Omental fat pad (tissue), 4 donors: ENCODE measurements around the gene PTH2. TPM values are rescaled to one million over a fixed set of nuclear protein-coding genes. Genes with fewer than 3 reads are reported as not detected.

Experiments
- ATAC-seq: fragments of 150-250 bp; one replicate; pipeline ENCODE4 v1.9.1; 2016; ENCODE audit warnings: mild to moderate bottlenecking, moderate library complexity; ENCODE audit not compliant: low FRiP score
- DNase-seq: peaks from one replicate; pipeline ENCODE4 v3.0.0-alpha.2; 2019; ENCODE audit warnings: low spot score
- CTCF ChIP-seq, 3 donors: fragments of 450-650 bp; IDR thresholded peaks; one replicate each; pipeline ENCODE4 v1.5.1; 2016 to 2017; ENCODE audit warnings: antibody characterized with exemption in 3 of 3, mild to moderate bottlenecking in 3 of 3, moderate library complexity in 2 of 3
- total RNA-seq, 4 donors: library from RNA; depleted of rRNA; stranded (reverse); fragments of >200 nt; gene quantifications; one replicate each; pipeline ENCODE4 v1.1.0, GENCODE V29; 2016

Gene PTH2
- total RNA-seq, 4 donors from 2014 or later, result not detected

GRCh38 chr19:49409441-49410029, 13.7 kb downstream of the PTH2 start:
- ATAC-seq (no peak), DNase-seq (no peak)
- TF ChIP-seq CTCF (IDR thresholded peaks at IDR 0.05), result no peak

- TF ChIP-seq CTCF (IDR thresholded peaks at IDR 0.05), result no peak
- no peak for ATAC-seq
- DNase-seq, result no peak
Measured at GRCh38 chr19:49408816-49409440, 14.3 kb downstream of the PTH2 start.

GRCh38 chr19:49407482-49408015, 15.7 kb downstream of the PTH2 start:
- ATAC-seq (no peak), DNase-seq (no peak)

GRCh38 chr19:49407079-49407478, 16.2 kb downstream of the PTH2 start:
- DNase-seq, result no peak
- ATAC-seq, result no peak
- no peak for TF ChIP-seq CTCF (IDR thresholded peaks at IDR 0.05)

More at GRCh38 chr19:49407482-49408015, 15.7 kb downstream of the PTH2 start:
- TF ChIP-seq CTCF (IDR thresholded peaks at IDR 0.05), result no peak

GRCh38 chr19:49403404-49404187, 19.6 kb downstream of the PTH2 start:
- ATAC-seq (no peak), DNase-seq (no peak)
- TF ChIP-seq CTCF (IDR thresholded peaks at IDR 0.05), result no peak

- TF ChIP-seq CTCF (IDR thresholded peaks at IDR 0.05), result no peak
- no peak for ATAC-seq
- DNase-seq, result no peak
Measured at GRCh38 chr19:49400029-49400428, 23.2 kb downstream of the PTH2 start.
